SK-N-SH treated with all-trans-retinoic acid at 6 μM for 48 hours (cell line): Measurements from ENCODE around the gene ADGRG4.

Experiments used
- ATAC-seq: fragments of 200-7000 bp; cut with Tn5 transposase; 3 replicates; pipeline ENCODE4 v1.9.1; 2020; ENCODE audit warnings: mild to moderate bottlenecking, moderate library complexity
- ARNTL ChIP-seq: fragments of 450-650 bp; formaldehyde crosslinking; IDR thresholded peaks from 2 replicates; pipeline ENCODE4 v1.5.0; 2020; ENCODE audit warnings: low read depth, mild to moderate bottlenecking, moderate library complexity, borderline replicate concordance
- BACH2 ChIP-seq: fragments of 250-450 bp; sonication (Bioruptor Pico); IDR thresholded peaks from 2 replicates; pipeline ENCODE4 v1.9.0; 2021; ENCODE audit warnings: mild to moderate bottlenecking, borderline replicate concordance
- ESRRG ChIP-seq: fragments of 250-450 bp; sonication (Bioruptor Pico); IDR thresholded peaks from 2 replicates; pipeline ENCODE4 v1.6.1; 2021; ENCODE audit warnings: mild to moderate bottlenecking
- GLIS3 ChIP-seq: fragments of 250-450 bp; sonication (Bioruptor Pico); IDR thresholded peaks from 2 replicates; pipeline ENCODE4 v1.5.0; 2020; ENCODE audit warnings: mild to moderate bottlenecking, moderate library complexity
- ISL1 ChIP-seq: fragments of 250-450 bp; sonication (Bioruptor Pico); IDR thresholded peaks from 2 replicates; pipeline ENCODE4 v2.1.2; 2022; ENCODE audit warnings: mild to moderate bottlenecking, moderate library complexity
- OSR1 ChIP-seq: fragments of 250-450 bp; sonication (Bioruptor Pico); IDR thresholded peaks from 2 replicates; pipeline ENCODE4 v1.8.0; 2022; ENCODE audit warnings: moderate library complexity, mild to moderate bottlenecking, inconsistent platforms
- PPARA ChIP-seq: fragments of 250-450 bp; sonication (Bioruptor Pico); IDR thresholded peaks from 2 replicates; pipeline ENCODE4 v1.5.0; 2020; ENCODE audit warnings: mild to moderate bottlenecking, borderline replicate concordance
- RARB ChIP-seq: fragments of 250-450 bp; sonication (Bioruptor Pico); IDR thresholded peaks from 2 replicates; pipeline ENCODE4 v1.8.0; 2021; ENCODE audit warnings: mild to moderate bottlenecking, moderate library complexity
- SNAI2 ChIP-seq: fragments of 250-450 bp; sonication (Bioruptor Pico); IDR thresholded peaks from 2 replicates; pipeline ENCODE4 v1.5.0; 2020; ENCODE audit warnings: mild to moderate bottlenecking, moderate library complexity
- TOX ChIP-seq: fragments of 250-450 bp; sonication (Bioruptor Pico); IDR thresholded peaks from 2 replicates; pipeline ENCODE4 v1.8.0; 2021; ENCODE audit warnings: mild to moderate bottlenecking, moderate library complexity, borderline replicate concordance
- ZC3H10 ChIP-seq: fragments of 250-450 bp; sonication (Bioruptor Pico); IDR thresholded peaks from 2 replicates; pipeline ENCODE4 v1.5.1; 2021; ENCODE audit warnings: mild to moderate bottlenecking, moderate library complexity
- ZFP3 ChIP-seq: fragments of 250-450 bp; sonication (Bioruptor Pico); IDR thresholded peaks from 2 replicates; pipeline ENCODE4 v1.5.0; 2020; ENCODE audit warnings: mild to moderate bottlenecking, moderate library complexity
- ZNF565 ChIP-seq: fragments of 450-650 bp; formaldehyde crosslinking; conservative IDR thresholded peaks from 2 replicates; pipeline ENCODE4 v1.5.0; 2020; ENCODE audit warnings: low read depth, mild to moderate bottlenecking, moderate library complexity
- ZNF8 ChIP-seq: fragments of 450-650 bp; formaldehyde crosslinking; IDR thresholded peaks from 2 replicates; pipeline ENCODE4 v1.5.0; 2020; ENCODE audit warnings: mild to moderate bottlenecking, moderate library complexity
- TF ChIP-seq, protein P1 (sequence below): fragments of 250-450 bp; sonication (Bioruptor Pico); IDR thresholded peaks from 2 replicates; pipeline ENCODE4 v1.8.0; 2021; ENCODE audit warnings: low read depth, mild to moderate bottlenecking, moderate library complexity, borderline replicate concordance
- TF ChIP-seq, protein P2 (sequence below): fragments of 250-450 bp; sonication (Bioruptor Pico); IDR thresholded peaks from 2 replicates; pipeline ENCODE4 v1.5.1; 2021; ENCODE audit warnings: mild to moderate bottlenecking, moderate library complexity
- TF ChIP-seq, protein P3 (sequence below): fragments of 250-450 bp; sonication (Bioruptor Pico); IDR thresholded peaks from 2 replicates; pipeline ENCODE4 v1.5.1; 2020; ENCODE audit warnings: low read depth, mild to moderate bottlenecking, moderate library complexity
- TF ChIP-seq, protein P4 (sequence below): fragments of 250-450 bp; sonication (Bioruptor Pico); IDR thresholded peaks from 2 replicates; pipeline ENCODE4 v1.8.0; 2020; ENCODE audit warnings: mild to moderate bottlenecking, moderate library complexity, borderline replicate concordance
- TF ChIP-seq, protein P5 (sequence below): fragments of 250-450 bp; sonication (Bioruptor Pico); IDR thresholded peaks from 2 replicates; pipeline ENCODE4 v1.5.0; 2020; ENCODE audit warnings: mild to moderate bottlenecking, moderate library complexity

Gene ADGRG4

DNA sequence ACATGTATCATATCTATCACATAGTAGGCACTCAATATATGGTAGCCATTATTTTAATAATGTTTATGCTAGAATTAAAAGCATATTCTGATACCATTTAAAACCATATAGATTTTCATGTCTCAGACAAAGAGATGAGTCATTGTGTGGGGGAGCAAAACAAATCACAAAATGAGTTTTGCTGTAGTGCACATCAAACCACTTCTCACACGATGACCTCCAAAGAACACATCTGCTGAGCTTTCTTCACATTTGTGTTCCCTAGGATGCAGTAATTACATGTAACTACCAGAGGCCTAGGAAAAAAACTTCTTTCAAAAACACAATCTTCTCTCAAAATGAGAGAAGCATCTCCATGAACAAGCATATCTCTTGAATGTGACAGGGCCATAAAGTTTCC, 130.9 kb downstream of the ADGRG4 start:
- TF ChIP-seq BACH2 (no peak), ESRRG (CRISPR knock-in tag) (no peak), SNAI2 (CRISPR knock-in tag) (no peak), ZFP3 (CRISPR knock-in tag) (no peak), RARB (CRISPR knock-in tag) (no peak), ISL1 (CRISPR knock-in tag) (no peak), ARNTL (CRISPR knock-in tag) (no peak), ZC3H10 (no peak), ZNF8 (CRISPR knock-in tag) (no peak), GLIS3 (CRISPR knock-in tag) (no peak), TOX (CRISPR knock-in tag) (no peak), ZNF565 (CRISPR knock-in tag) (no peak), OSR1 (no peak)
- TF ChIP-seq, protein P1, sequence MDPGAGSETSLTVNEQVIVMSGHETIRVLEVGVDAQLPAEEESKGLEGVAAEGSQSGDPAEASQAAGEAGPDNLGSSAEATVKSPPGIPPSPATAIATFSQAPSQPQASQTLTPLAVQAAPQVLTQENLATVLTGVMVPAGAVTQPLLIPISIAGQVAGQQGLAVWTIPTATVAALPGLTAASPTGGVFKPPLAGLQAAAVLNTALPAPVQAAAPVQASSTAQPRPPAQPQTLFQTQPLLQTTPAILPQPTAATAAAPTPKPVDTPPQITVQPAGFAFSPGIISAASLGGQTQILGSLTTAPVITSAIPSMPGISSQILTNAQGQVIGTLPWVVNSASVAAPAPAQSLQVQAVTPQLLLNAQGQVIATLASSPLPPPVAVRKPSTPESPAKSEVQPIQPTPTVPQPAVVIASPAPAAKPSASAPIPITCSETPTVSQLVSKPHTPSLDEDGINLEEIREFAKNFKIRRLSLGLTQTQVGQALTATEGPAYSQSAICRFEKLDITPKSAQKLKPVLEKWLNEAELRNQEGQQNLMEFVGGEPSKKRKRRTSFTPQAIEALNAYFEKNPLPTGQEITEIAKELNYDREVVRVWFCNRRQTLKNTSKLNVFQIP: no peak
- TF ChIP-seq, protein P2, sequence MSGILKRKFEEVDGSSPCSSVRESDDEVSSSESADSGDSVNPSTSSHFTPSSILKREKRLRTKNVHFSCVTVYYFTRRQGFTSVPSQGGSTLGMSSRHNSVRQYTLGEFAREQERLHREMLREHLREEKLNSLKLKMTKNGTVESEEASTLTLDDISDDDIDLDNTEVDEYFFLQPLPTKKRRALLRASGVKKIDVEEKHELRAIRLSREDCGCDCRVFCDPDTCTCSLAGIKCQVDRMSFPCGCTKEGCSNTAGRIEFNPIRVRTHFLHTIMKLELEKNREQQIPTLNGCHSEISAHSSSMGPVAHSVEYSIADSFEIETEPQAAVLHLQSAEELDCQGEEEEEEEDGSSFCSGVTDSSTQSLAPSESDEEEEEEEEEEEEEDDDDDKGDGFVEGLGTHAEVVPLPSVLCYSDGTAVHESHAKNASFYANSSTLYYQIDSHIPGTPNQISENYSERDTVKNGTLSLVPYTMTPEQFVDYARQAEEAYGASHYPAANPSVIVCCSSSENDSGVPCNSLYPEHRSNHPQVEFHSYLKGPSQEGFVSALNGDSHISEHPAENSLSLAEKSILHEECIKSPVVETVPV: no peak
- TF ChIP-seq, protein P3, sequence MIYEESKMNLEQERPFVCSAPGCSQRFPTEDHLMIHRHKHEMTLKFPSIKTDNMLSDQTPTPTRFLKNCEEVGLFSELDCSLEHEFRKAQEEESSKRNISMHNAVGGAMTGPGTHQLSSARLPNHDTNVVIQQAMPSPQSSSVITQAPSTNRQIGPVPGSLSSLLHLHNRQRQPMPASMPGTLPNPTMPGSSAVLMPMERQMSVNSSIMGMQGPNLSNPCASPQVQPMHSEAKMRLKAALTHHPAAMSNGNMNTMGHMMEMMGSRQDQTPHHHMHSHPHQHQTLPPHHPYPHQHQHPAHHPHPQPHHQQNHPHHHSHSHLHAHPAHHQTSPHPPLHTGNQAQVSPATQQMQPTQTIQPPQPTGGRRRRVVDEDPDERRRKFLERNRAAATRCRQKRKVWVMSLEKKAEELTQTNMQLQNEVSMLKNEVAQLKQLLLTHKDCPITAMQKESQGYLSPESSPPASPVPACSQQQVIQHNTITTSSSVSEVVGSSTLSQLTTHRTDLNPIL (CRISPR knock-in tag): no peak
- no peak for ATAC-seq

DNA sequence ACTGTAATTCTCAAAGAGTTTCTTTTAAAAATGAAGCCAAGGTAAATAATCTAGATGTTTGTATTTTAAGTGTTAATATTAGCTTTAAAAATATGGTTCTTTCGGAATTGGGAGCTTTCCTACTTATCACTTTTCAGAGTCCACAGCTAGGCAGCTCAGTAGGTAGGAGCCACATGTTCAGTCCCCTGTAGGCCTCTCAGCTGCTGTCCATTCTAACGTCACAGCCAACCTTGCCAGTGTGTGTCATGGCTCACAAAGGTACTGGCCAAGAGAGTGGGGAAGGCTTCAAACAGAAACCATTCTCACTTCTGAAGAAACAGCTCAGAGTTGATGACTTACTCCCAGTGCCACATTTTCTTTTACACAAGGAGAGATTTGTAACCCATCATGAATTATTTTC, 137.0 kb downstream of the ADGRG4 start:
- TF ChIP-seq ZFP3 (CRISPR knock-in tag) (no peak), ESRRG (CRISPR knock-in tag) (no peak), RARB (CRISPR knock-in tag) (no peak), OSR1 (no peak), TOX (CRISPR knock-in tag) (no peak), PPARA (no peak)
- TF ChIP-seq, protein P4, sequence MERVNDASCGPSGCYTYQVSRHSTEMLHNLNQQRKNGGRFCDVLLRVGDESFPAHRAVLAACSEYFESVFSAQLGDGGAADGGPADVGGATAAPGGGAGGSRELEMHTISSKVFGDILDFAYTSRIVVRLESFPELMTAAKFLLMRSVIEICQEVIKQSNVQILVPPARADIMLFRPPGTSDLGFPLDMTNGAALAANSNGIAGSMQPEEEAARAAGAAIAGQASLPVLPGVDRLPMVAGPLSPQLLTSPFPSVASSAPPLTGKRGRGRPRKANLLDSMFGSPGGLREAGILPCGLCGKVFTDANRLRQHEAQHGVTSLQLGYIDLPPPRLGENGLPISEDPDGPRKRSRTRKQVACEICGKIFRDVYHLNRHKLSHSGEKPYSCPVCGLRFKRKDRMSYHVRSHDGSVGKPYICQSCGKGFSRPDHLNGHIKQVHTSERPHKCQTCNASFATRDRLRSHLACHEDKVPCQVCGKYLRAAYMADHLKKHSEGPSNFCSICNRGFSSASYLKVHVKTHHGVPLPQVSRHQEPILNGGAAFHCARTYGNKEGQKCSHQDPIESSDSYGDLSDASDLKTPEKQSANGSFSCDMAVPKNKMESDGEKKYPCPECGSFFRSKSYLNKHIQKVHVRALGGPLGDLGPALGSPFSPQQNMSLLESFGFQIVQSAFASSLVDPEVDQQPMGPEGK: no peak
- TF ChIP-seq, protein P3 (CRISPR knock-in tag): no peak
- TF ChIP-seq, protein P5, sequence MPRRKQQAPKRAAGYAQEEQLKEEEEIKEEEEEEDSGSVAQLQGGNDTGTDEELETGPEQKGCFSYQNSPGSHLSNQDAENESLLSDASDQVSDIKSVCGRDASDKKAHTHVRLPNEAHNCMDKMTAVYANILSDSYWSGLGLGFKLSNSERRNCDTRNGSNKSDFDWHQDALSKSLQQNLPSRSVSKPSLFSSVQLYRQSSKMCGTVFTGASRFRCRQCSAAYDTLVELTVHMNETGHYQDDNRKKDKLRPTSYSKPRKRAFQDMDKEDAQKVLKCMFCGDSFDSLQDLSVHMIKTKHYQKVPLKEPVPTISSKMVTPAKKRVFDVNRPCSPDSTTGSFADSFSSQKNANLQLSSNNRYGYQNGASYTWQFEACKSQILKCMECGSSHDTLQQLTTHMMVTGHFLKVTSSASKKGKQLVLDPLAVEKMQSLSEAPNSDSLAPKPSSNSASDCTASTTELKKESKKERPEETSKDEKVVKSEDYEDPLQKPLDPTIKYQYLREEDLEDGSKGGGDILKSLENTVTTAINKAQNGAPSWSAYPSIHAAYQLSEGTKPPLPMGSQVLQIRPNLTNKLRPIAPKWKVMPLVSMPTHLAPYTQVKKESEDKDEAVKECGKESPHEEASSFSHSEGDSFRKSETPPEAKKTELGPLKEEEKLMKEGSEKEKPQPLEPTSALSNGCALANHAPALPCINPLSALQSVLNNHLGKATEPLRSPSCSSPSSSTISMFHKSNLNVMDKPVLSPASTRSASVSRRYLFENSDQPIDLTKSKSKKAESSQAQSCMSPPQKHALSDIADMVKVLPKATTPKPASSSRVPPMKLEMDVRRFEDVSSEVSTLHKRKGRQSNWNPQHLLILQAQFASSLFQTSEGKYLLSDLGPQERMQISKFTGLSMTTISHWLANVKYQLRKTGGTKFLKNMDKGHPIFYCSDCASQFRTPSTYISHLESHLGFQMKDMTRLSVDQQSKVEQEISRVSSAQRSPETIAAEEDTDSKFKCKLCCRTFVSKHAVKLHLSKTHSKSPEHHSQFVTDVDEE (CRISPR knock-in tag): no peak
- TF ChIP-seq, protein P1: no peak
- TF ChIP-seq, protein P2: no peak
- TF ChIP-seq, all 23 proteins: peak for 0
- no peak for ATAC-seq
